Activated T-helper 1 cell treated with Interleukin-2 at 50 U/mL for 16 hours (primary cell): ENCODE data around the gene ATP11A.

Experiments
- DNase-seq: peaks from one replicate; pipeline ENCODE4 v3.0.0-alpha.2; 2020; ENCODE audit warnings: low read depth

Gene ATP11A

DNA sequence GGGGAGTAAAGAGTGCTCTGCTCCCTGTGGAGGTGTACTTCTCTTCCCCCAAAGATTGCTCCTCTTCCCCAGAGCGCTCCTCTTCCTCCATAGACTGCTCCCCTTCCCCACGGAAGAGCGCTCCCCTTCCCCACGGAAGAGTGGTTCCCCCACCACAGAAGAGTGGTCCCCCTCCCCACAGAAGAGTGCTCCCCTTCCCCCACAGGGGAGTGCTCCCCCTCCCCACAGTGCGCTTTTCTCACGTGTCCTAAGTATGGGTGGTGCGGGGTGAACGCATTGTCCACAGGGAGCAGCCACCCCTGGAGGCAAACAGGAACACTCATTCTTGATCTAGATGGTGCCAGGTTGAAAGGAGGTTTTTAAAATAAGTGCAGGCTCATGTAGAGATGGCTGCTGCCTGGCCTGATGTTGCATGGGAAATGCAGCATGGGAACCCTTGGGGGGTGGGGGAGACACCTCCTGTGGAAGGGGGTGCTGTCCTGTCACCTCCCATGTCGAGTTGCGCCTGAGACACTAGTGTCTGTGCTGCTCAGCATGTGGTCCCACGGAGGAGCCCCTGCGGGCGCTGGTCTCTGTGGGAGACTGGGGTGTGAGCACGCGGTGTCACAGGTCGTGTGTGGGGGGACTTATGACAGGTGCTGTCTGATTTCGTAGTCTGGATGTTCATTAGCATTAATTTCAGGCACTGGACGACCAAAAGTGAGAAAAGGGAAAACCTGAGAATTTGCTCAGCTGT is 52.2 kb downstream of the ATP11A start:
- no peak for DNase-seq

DNA sequence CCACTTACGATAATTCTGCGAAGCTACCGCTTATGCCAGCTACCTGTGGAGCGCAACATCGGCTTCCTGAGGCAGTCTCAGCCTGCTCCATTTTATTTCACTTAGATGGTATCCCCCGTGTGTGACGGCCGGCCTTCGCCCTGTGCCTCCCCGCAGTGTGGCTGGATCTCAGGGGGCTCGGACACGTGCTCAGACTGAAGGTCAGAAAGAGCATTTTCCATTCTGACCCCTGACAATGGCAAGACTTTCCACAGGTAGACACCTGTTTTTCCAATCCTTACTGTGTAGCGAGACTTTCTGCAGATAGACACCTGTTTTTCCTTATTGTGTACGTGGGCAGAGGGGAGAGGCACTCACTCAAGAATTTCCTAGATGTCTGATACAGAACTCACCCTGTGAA is 52.7 kb downstream of the ATP11A start:
- DNase-seq = no peak

DNA sequence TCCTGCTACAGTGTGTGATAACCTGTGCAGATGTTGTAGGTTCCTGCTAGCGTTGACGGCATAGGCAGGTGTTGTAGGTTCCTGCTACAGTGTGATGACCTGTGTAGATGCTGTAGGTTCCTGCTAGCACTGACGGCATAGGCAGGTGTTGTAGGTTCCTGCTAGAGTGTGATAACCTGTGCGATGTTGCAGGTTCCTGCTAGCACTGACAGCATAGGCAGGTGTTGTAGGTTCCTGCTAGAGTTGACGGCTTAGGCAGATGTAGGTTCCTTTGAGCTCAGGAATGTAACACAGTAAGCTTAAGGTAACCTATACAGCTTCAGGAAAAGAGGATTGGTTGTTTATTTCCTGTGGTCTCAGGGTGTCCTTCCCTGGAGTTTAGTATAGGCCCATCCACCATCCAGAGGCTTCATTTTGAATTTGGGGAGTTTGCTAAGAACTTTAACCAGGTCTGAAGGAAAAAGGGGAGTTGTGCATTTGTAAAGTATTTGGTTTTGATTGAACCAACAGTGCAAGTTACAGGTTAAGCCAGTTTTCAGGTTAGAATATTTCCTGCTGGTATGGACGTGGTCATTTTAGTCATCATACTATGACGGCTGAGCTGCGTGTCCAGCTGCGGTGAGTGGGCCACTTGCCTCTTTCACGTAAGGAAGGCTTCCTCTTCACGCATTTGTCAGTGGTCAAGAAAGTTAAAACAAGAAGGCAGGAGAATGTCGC is 53.8 kb downstream of the ATP11A start:
- no peak for DNase-seq

DNA sequence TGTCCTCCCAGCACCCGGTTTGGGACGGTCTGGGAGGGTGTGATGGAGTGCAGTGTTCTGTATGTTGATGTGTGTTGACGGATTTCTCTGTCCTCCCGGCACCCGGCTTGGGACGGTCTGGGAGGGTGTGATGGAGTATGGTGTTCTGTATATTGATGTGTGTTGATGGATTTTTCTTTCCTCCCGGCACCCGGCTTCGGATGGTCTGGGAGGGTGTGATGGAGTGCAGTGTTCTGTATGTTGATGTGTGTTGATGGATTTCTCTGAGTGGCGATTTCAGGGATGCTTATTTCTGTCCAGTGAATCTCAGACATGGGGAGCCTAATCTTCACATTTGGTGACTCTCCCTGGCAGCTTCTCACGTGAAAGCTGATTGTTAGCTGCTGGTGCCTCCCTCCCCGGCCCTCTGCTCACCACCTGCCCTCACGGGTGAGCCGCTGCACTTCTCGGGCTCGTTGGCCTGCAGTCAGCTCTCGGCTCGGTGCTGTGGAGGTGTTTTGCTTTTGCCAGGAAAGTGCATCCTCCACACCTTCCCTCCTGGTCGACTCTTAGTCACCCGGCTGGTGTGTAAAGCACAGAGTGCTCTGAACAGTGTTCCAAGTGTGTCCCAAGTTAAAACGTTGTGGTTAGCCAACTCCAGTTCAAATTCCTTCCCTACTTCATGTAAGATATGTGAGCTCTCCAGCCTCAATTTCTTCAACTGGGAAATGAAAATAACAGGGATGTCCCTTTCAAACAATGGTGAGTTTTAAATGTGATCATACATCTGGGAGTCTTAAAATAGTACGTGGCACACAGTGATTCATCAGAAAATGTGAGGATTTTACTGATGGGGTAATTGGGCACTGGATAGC is 54.6 kb downstream of the ATP11A start:
- DNase-seq = no peak

DNA sequence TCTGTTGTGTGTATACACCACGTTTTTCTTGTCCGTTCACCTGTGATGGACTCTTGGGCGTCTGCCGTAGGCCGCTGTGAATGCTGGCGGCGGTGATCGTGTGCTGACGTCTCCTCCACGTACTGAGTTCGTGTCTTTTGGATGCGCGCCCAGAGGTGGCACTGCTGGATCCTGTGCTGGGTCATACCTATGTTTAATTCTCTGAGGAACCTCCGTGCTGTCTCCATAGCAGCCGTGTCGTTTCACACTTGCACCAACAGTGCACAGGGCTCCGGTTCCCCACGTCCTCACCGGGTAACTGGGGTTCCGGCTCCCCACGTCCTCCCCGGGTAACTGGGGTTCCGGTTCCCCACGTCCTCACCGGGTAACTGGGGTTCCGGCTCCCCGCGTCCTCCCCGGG is 56.2 kb downstream of the ATP11A start:
- DNase-seq = no peak

DNA sequence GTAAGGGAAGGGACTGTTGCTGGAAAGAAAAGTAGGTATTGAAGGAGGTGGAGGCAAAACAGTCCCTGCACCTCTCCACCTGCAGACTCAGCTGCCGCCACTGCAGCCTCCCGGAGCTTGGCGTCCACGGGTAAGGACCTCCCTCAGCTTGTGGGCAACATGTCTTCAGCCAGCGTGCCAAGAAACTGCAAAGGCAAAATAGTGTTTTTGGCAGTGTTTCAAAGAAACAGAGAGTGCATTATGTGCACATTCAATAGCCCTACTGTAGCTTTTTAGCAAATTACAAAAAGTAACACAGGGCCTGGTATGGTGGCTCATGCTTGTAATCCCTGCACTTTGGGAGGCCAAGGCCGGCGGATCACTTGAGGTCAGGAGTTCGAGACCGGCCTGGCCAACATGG is 57.4 kb downstream of the ATP11A start:
- DNase-seq = no peak

DNA sequence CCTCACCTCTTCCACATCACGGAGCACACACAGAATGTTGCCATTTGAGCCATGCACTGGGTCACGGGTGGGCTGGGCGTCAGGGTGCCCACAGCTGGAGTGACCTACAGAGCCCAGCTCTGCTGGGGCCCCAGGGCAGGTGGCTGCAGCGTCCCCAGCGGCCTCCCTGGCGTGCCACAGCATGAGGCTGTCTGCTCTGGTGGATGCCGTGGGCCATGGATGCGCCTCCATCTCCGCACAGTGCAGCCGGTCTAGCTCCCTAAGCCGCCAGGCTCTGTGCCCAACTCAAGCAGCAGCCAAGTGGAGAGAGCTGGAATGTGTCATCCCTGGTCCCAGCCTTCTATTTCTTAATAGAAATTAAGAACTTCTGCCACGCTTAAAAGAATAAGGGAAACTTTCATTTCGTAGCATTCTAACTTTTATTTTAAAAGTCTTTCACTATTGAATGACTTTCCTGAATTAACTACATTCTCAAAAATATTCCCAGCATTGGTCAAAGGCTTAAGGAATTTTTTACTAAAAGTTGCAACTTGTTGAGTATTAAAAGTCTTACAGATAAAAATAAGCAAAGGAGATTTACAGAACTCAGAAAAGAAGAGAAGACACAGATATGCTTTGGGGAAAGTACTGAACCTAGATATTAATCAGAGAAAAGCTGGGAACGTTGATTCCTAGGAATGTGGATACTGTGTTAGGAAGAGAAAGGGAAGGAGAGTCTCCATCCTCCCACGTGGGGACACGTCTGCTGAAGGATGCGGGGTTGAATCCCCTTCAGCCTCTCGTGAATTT is 59.3 kb downstream of the ATP11A start:
- DNase-seq = no peak

DNA sequence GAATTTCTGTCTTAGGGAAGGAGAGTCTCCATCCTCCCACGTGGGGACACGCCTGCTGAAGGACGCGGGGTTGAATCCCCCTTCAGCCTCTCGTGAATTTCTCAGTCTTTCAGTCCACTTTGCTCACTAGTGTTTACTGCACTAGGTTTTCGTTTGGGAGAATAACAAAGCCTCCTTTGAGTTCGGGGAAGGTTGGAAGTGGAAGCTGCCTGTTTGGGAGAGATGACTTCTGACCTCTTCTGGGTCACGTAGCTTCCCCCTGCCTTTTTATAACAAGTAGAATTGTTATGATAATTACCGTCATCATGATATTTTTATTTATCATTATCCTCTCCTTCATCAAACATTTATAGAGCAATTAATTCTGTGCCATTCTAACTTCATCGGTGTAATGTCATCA is 60.7 kb downstream of the ATP11A start:
- no peak for DNase-seq

DNA sequence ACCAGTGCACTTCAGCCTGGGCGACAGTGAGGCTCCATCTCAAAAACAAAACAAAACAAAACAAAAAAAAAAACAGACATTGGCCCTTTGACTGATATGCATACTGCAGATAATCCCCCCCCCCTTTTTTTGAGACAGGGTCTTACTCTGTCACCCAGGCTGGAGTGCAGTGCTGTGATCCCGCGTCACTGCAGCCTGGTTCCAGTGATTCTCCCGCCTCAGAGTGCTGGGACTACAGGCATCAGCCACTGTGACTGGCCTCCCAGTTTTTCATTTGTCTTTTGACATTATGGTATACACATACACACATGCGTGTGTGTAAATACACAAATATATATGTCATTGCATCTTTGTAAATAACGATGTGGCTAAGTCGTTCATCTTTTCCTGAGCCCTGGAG is 61.8 kb downstream of the ATP11A start:
- no peak for DNase-seq

DNA sequence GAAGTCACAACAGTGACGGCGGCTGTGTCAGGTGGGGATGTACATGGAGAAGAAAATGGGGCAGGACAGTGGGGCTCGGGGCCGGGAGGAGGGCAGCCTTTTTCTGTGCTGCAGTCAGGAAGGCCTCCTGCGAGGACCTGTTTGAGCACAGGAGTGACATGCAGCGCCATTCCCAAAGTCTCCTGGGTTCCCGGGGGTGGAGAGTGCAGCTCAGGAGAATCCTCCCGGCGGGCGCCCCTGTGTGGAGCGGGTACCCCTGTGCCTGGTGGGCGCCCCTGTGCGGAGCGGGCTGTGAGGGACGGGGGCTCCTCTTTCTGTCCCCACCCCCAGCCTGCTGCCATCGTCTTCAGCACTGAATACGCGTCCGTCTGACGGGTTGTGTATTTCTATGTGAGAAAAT is 62.4 kb downstream of the ATP11A start:
- no peak for DNase-seq

DNA sequence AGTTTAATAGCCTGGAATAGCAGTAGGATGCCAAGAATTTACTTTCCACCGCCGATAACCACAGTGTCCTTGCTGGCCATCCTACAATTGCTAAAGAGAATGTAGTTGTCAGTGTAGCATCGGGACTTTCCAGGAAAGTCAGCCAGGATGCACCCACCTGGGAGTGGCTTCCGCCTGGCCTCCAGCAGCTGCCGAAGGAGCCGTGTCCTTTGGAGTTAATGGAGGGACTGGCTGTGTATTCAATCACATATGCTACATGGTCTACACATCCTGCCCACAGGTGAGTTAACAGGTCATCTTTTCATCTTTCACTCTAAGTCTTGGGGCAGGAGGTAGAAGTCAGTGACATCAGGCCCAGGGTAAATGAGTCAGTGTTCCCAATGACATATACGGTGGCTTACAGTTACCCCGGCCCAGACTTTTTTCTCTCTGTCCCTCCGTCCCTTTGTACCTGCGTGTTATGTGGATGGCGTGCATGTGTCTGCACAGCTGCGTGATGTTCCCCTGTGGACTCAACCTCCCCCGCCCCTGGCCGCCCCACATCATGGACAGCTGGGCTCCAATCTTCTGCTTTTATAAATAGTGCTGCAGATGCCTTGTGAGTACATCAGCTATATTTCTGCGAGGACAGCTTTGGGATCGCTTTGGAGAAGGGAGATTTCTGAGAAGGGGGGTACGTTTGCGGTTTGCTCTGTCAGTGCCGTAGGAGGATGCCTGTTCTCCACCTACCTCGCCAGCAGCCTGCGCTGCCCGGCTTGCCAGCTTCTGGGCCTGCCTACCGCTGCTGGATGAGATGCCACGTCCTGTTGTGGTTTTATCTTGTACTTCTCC is 63.1 kb downstream of the ATP11A start:
- DNase-seq = peak; percentile 9

DNA sequence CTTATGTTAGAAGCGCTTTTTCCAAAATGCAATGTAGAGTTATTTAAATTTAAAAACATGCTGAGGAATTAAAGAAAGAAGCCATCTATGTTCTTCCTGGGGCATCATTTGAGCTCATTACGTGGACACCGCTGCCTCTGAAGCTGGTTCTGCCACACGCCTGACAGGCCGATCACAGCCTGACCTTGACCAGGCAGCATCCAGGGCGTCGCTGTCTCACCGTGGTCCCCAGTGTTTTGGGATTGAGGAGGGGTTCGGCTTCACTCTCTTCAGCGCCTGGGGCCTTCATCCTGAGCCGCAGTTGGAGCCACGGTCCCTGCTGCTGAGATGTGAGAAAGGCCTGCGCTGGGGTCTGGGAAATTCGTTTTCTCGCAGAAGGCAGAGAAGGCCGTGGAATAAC is 64.0 kb downstream of the ATP11A start:
- no peak for DNase-seq

DNA sequence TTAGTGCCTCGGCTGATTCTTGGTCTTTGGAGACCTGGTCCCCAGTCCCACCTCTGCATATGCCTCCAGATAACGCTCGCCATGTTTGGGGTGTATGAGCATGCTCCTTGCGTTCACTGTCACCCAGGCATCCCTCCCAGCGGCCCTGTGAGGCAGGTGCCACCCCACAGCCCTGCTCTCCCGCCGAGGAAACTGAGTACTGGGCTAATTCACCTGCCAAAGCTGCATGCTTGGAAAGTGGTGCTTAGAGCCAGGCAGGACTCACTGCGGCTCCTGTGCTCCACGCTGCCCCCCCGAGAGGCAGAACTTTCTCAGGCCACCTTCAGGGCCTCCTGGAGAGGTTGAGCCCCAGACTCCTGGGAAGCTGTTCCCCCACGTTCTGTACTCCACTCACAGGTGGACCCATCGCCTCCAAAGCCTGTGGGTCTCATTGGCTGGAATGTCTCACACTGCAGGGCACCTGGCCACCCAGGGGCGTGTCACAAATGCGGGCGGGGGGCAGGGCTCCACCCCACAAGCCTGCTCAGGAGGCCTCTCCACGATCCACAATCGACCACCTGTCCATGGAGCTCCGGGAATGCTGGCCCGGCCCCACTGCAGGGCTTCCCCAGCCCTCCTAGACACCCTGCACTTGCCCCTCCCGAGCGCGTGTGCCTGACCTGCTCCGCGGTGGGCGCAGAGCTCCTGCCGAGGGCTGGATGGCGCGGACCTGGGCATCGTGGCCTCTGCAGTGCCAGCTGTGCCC is 64.6 kb downstream of the ATP11A start:
- DNase-seq = no peak

DNA sequence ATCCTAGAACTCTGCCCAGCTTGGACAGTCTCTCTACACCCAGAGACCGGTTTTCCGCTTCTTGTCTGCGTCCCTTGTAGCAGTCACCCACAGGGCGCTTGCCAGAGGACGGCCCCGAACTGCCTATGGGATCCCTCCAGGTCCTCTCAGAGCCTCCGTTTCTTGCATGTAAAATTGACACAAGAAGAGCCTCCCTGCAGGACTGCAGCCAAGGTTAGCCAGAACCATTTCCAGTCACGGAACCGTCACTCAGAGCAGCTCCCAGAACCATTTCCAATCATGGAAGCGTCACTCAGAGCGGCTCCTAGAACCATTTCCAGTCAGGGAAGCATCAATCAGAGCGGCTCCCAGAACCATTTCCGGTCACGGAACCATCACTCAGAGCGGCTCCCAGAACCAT is 65.5 kb downstream of the ATP11A start:
- no peak for DNase-seq

DNA sequence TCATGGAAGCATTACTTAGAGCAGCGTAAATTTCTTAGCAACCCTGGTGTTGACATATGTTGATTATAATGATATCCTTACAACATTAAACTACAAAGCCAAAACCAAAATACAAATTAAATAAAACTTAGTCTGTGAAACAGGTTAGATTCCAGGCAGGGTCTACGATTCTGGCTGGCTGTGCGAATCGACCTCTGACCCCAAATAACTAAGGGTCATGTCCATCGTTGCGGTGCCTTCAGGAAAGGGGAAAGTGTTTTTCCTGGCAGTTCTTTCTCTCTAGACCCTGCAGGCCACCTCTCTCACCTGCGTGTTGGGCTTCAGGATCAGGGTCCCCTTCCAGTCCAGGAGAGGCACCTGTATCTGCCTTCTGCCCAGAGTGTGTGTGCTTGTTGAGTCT is 66.2 kb downstream of the ATP11A start:
- no peak for DNase-seq

DNA sequence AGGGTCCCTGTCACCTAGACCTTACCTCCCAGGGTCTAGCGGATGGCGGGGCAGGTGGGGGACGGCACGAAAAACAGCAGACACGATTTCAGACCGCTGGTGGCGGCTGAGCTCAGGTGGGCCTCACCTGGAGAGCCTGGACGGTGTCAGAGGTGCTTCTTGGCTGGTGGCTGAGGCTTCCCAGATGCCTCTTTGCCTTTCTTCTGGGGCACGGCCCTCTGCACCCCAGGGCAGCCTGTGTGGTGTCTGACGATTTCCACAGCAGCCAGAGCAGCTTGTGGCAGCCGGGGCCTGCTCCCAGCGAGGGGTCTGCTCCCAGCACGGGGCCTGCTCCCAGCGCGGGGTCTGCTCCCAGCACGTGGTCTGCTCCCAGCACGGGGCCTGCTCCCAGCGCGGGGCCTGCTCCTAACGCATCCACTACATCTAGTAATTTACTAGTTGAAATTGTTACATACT is 66.7 kb downstream of the ATP11A start:
- DNase-seq = no peak

DNA sequence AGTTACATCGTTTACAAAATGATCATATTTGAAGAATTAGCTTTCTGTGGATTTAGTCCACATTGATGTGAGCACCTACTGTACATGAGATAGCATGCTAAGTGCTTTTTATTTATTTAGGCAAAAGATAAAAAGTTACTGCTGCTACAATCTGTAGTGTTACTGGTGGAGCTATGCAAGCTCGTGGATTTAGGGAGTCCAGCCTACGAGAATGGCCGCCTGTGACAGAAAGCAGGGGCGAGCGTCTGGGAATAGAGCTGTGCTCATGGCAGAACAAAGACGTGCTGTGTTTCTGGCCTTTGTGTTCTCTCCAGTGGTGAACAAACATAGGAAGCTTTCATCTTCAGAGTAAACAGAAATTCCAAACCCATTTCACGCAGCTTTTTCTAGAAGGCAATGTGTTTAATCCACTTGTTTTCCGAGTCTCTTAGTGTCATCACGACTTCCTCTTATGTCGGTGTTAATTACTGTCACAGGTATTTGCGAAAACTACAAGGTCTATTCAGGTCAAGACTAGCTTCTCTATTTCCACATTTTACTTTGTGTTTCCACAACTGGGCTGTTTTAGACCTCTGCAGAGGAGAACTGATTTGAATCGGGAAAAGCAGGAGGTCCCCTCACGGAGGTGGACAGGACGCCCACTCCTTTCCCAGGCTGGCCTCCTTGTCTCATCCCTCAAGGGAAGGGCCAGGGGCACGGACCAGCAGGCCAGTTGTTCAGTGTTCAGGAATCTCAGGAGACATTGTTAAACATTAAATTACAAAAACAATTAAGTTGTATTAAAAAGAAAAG is 67.3 kb downstream of the ATP11A start:
- DNase-seq = no peak

DNA sequence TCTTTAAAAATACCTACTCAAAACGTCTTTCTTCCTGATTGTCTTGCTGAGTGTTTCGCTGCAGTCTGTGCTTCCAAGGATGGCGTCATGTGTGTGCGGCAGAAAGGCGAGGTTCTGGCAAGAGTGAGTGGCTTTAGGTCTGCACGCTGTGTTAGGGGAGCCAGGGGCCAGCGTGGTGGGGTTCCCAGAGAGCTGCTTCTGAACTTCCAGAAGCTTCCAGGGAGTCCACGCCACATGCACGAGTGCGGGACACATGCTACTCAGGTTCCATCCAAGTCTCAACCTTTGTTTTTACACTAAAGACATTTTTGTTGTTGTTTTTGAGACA is 67.9 kb downstream of the ATP11A start:
- no peak for DNase-seq

DNA sequence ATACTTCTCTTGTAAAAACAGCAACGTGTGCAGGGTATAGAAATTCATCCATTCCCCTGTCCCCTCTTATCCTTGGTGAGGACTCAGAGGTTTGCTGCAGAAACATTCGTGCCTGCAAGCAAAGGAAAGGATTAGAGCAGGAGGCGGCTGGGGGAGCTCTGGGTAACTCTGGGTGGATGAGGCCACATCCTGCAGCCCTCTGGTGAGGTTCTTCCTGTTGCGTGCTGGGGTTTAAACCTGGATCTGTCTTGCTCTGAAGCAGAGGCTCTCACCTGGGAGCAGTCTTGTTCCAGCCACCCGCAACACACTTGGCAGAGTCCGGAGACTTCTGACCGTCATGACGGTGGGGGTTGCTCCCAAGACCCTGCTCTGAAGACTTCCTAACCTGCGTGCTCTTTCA is 69.2 kb downstream of the ATP11A start:
- no peak for DNase-seq

DNA sequence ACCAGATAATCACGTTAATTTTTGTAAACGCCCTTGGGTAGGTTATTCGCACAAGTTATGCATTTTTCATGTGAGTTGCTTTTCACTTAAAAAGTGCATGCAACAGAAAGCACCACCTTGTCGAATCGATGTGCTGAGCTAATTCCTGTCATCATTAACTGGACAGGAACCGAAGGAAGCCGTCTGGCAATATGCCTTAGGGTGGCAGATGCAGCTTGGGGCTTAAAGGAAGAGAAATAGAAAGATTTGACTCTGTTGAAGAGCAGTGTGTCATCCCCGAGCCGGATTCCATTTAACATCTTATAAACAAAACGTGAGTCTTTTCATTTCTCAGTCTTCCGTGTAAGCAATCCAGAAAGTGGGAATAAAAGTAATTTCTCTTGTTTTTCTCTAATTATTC is 70.0 kb downstream of the ATP11A start:
- DNase-seq = no peak
